ENCODE measurements around the gene CCDC9B. TPM values are rescaled to one million over a fixed set of nuclear protein-coding genes. Genes with fewer than 3 reads are reported as not detected.

CCDC9B gene
- total RNA-seq, 1 donor from 2014 or later, result 9.8 TPM

GRCh38 chr15:40382580-40383456 is 42.1 kb upstream of the CCDC9B start, which contains the start of gene KNSTRN:
Gene KNSTRN (plus strand): TSS chr15:40382721. CDS start chr15:40382836, 115 bp downstream.
- Histone ChIP-seq H3K27ac (ENCODE audit: low read depth, low read length) (peak within 1 kb of the TSS; percentile 69), H3K4me2 (ENCODE audit: low read length) (peak within 1 kb of the TSS; percentile 86), H3K79me2 (ENCODE audit: insufficient read depth, low read length) (peaks cover 35% of the 10 kb centered on the region), H3K9me3 (ENCODE audit: insufficient read depth, low read depth, low read length) (no peaks in the 10 kb centered on the region), H4K20me1 (ENCODE audit: insufficient read depth, low read length) (no peaks in the 10 kb centered on the region), H3K27me3 (ENCODE audit: insufficient read depth, low read length) (no peaks in the 10 kb centered on the region), H3K4me1 (ENCODE audit: insufficient read depth, low read length) (peaks cover 6% of the 10 kb centered on the region), H3K4me3 (ENCODE audit: insufficient read depth, low read depth, low read length) (peak within 1 kb of the TSS; percentile 79), H2AFZ (ENCODE audit: low read depth, low read length) (peak within 1 kb of the TSS; percentile 98), H3K9ac (ENCODE audit: low read length) (peak within 1 kb of the TSS; percentile 89), H3K36me3 (ENCODE audit: insufficient read depth, low read length) (peaks cover 18% of the 10 kb centered on the region)
- Mint-ChIP-seq H3K36me3 (ENCODE audit: low read depth, unreplicated experiment) (peaks cover 18% of the 10 kb centered on the region), H3K4me1 (ENCODE audit: low read depth, unreplicated experiment) (peaks cover 12% of the 10 kb centered on the region), H3K9me3 (ENCODE audit: unreplicated experiment) (no peaks in the 10 kb centered on the region), H3K27me3 (ENCODE audit: low read depth, unreplicated experiment) (no peaks in the 10 kb centered on the region), H3K4me3 (ENCODE audit: unreplicated experiment) (peak within 1 kb of the TSS; percentile 94), H3K27ac (ENCODE audit: unreplicated experiment) (peak within 1 kb of the TSS; percentile 85)
- DNase-seq (ENCODE audit: low read depth) (peak; percentile 85), FAIRE-seq (no peak)
- TF ChIP-seq, protein P1, sequence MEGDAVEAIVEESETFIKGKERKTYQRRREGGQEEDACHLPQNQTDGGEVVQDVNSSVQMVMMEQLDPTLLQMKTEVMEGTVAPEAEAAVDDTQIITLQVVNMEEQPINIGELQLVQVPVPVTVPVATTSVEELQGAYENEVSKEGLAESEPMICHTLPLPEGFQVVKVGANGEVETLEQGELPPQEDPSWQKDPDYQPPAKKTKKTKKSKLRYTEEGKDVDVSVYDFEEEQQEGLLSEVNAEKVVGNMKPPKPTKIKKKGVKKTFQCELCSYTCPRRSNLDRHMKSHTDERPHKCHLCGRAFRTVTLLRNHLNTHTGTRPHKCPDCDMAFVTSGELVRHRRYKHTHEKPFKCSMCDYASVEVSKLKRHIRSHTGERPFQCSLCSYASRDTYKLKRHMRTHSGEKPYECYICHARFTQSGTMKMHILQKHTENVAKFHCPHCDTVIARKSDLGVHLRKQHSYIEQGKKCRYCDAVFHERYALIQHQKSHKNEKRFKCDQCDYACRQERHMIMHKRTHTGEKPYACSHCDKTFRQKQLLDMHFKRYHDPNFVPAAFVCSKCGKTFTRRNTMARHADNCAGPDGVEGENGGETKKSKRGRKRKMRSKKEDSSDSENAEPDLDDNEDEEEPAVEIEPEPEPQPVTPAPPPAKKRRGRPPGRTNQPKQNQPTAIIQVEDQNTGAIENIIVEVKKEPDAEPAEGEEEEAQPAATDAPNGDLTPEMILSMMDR (IDR thresholded peaks at IDR 0.05; ENCODE audit: insufficient read depth, low read depth, low read length), result no peak
- TF ChIP-seq EZH2 (IDR thresholded peaks at IDR 0.05; ENCODE audit: insufficient read depth, low read length), result no peak

GRCh38 chr15:40381818-40382529 is 41.2 kb upstream of the CCDC9B start:
- Mint-ChIP-seq H3K4me1 (ENCODE audit: low read depth, unreplicated experiment) (peaks cover 12% of the 10 kb centered on the region), H3K27me3 (ENCODE audit: low read depth, unreplicated experiment) (no peaks in the 10 kb centered on the region), H3K9me3 (ENCODE audit: unreplicated experiment) (no peaks in the 10 kb centered on the region), H3K4me3 (ENCODE audit: unreplicated experiment) (peak overlapping the region; percentile 94), H3K36me3 (ENCODE audit: low read depth, unreplicated experiment) (peaks cover 13% of the 10 kb centered on the region), H3K27ac (ENCODE audit: unreplicated experiment) (no peak overlapping the region)
- H3K27ac ChIP-seq (ENCODE audit: low read depth, low read length), result no peak overlapping the region
- TF ChIP-seq EZH2 (IDR thresholded peaks at IDR 0.05; ENCODE audit: insufficient read depth, low read length), result no peak
- TF ChIP-seq, protein P1 (IDR thresholded peaks at IDR 0.05; ENCODE audit: insufficient read depth, low read depth, low read length), result no peak
- H4K20me1 ChIP-seq (ENCODE audit: insufficient read depth, low read length), result no peaks in the 10 kb centered on the region
- H3K36me3 ChIP-seq (ENCODE audit: insufficient read depth, low read length), result peaks cover 11% of the 10 kb centered on the region
- H3K27me3 ChIP-seq (ENCODE audit: insufficient read depth, low read length), result no peaks in the 10 kb centered on the region
- H3K4me3 ChIP-seq (ENCODE audit: insufficient read depth, low read depth, low read length), result no peak overlapping the region
- no peak overlapping the region for H3K9ac ChIP-seq (ENCODE audit: low read length)
- H3K9me3 ChIP-seq (ENCODE audit: insufficient read depth, low read depth, low read length), result no peaks in the 10 kb centered on the region
- DNase-seq (ENCODE audit: low read depth) (no peak), FAIRE-seq (no peak)
- H2AFZ ChIP-seq (ENCODE audit: low read depth, low read length), result peak overlapping the region; percentile 98
- peaks cover 6% of the 10 kb centered on the region for H3K4me1 ChIP-seq (ENCODE audit: insufficient read depth, low read length)
- peak overlapping the region; percentile 86 for H3K4me2 ChIP-seq (ENCODE audit: low read length)
- peaks cover 35% of the 10 kb centered on the region for H3K79me2 ChIP-seq (ENCODE audit: insufficient read depth, low read length)

All from astrocyte (in vitro differentiated cells and primary cell).